Endothelial cell (in vitro differentiated cells): Measurements from ENCODE around the gene MFGE8. TPM values are rescaled to one million over a fixed set of nuclear protein-coding genes. Genes with fewer than 3 reads are reported as not detected.
"Not testable (repeated sequence)": the region's sequence is repeated elsewhere in the genome, so short reads cannot be mapped to it uniquely, and the experiment has no call there.

Experiments
- DNase-seq: peaks from one replicate; pipeline ENCODE4 v3.0.0; 2021; ENCODE audit warnings: low spot score
- H3K27ac Mint-ChIP-seq: one replicate; pipeline ENCODE4 v1.8.0; 2021; ENCODE audit warnings: mixed read lengths, inconsistent platforms; ENCODE audit not compliant: unreplicated experiment
- H3K27me3 Mint-ChIP-seq: one replicate; pipeline ENCODE4 v1.8.0; 2021; ENCODE audit warnings: mild to moderate bottlenecking, moderate library complexity, mixed read lengths, inconsistent platforms; ENCODE audit not compliant: unreplicated experiment
- H3K36me3 Mint-ChIP-seq: one replicate; pipeline ENCODE4 v1.8.0; 2021; ENCODE audit warnings: mild to moderate bottlenecking, low read depth, mixed read lengths, inconsistent platforms; ENCODE audit not compliant: unreplicated experiment
- H3K4me1 Mint-ChIP-seq: one replicate; pipeline ENCODE4 v1.8.0; 2021; ENCODE audit warnings: mild to moderate bottlenecking, mixed read lengths, inconsistent platforms; ENCODE audit not compliant: unreplicated experiment
- H3K4me3 Mint-ChIP-seq: one replicate; pipeline ENCODE4 v1.8.0; 2021; ENCODE audit warnings: mild to moderate bottlenecking, mixed read lengths, inconsistent platforms; ENCODE audit not compliant: unreplicated experiment
- H3K9me3 Mint-ChIP-seq: one replicate; pipeline ENCODE4 v1.8.0; 2021; ENCODE audit warnings: mixed read lengths, inconsistent platforms; ENCODE audit not compliant: unreplicated experiment
- CTCF ChIP-seq: fragments of 200-600 bp; sonication (generic); IDR thresholded peaks from one replicate; pipeline ENCODE4 v1.5.0; 2021; ENCODE audit warnings: antibody characterized with exemption; ENCODE audit not compliant: unreplicated experiment
- total RNA-seq: library from RNA; stranded (reverse); fragmentation: NEBNext Ultra II Directional; extraction: Animal tissue kit (Norgen Biotek cat#: 25700); gene quantifications from one replicate; pipeline ENCODE4 v1.2.1, GENCODE V29; 2021; ENCODE audit not compliant: unreplicated experiment

Gene MFGE8
- total RNA-seq, 1 donor from 2014 or later: 113 TPM

GRCh38 chr15:88930579-88930978 lies 17.4 kb upstream of the MFGE8 start:
- DNase-seq: no peak
- Mint-ChIP-seq H3K4me3 (no peak overlapping the region), H3K9me3 (no peaks in the 10 kb centered on the region), H3K27me3 (peaks cover 2% of the 10 kb centered on the region), H3K27ac (no peak overlapping the region), H3K4me1 (no peaks in the 10 kb centered on the region), H3K36me3 (peaks cover 4% of the 10 kb centered on the region)
- TF ChIP-seq CTCF: no peak

- not testable (repeated sequence) for H3K4me1 Mint-ChIP-seq, H3K9me3 Mint-ChIP-seq, H3K27me3 Mint-ChIP-seq, H3K36me3 Mint-ChIP-seq, DNase-seq, H3K4me3 Mint-ChIP-seq, H3K27ac Mint-ChIP-seq
These were observed 16.3 kb upstream of the MFGE8 start for GRCh38 chr15:88929358-88930098.

- not testable (repeated sequence) for H3K36me3 Mint-ChIP-seq, DNase-seq, H3K27ac Mint-ChIP-seq, H3K9me3 Mint-ChIP-seq, H3K4me3 Mint-ChIP-seq, H3K27me3 Mint-ChIP-seq, H3K4me1 Mint-ChIP-seq
These were observed 15.0 kb upstream of the MFGE8 start for GRCh38 chr15:88928192-88928591.

- not testable (repeated sequence) for H3K27me3 Mint-ChIP-seq, DNase-seq, H3K9me3 Mint-ChIP-seq, H3K4me3 Mint-ChIP-seq, H3K4me1 Mint-ChIP-seq, H3K27ac Mint-ChIP-seq, H3K36me3 Mint-ChIP-seq
These were observed 12.5 kb upstream of the MFGE8 start for GRCh38 chr15:88925648-88926047.

- not testable (repeated sequence) for H3K9me3 Mint-ChIP-seq, H3K27ac Mint-ChIP-seq, DNase-seq, H3K27me3 Mint-ChIP-seq, H3K36me3 Mint-ChIP-seq, H3K4me1 Mint-ChIP-seq, H3K4me3 Mint-ChIP-seq
These were observed 7.8 kb upstream of the MFGE8 start for GRCh38 chr15:88920892-88921435.

GRCh38 chr15:88920186-88920891 lies 7.2 kb upstream of the MFGE8 start:
- H3K27ac Mint-ChIP-seq: no peak overlapping the region
- H3K27me3 Mint-ChIP-seq: no peaks in the 10 kb centered on the region
- no peak overlapping the region for H3K4me3 Mint-ChIP-seq
- no peak for DNase-seq
- no peak for TF ChIP-seq CTCF
- no peaks in the 10 kb centered on the region for H3K4me1 Mint-ChIP-seq
- no peaks in the 10 kb centered on the region for H3K36me3 Mint-ChIP-seq
- H3K9me3 Mint-ChIP-seq: no peaks in the 10 kb centered on the region

- Mint-ChIP-seq H3K4me1 (no peaks in the 10 kb centered on the region), H3K27me3 (no peaks in the 10 kb centered on the region), H3K9me3 (no peaks in the 10 kb centered on the region), H3K36me3 (no peaks in the 10 kb centered on the region), H3K27ac (no peak overlapping the region), H3K4me3 (no peak overlapping the region)
- DNase-seq: no peak
- no peak for TF ChIP-seq CTCF
These were observed 5.6 kb upstream of the MFGE8 start for GRCh38 chr15:88918738-88919137.
